Endometrial microvascular endothelial cells (primary cell): ENCODE measurements around the gene CLCC1. TPM values are rescaled to one million over a fixed set of nuclear protein-coding genes. Genes with fewer than 3 reads are reported as not detected.
"Not testable (repeated sequence)": the region's sequence is repeated elsewhere in the genome, so short reads cannot be mapped to it uniquely, and the experiment has no call there.

Experiments
- in situ Hi-C: cut with HindIII; loops from 2 replicates; pipeline ENCODE4 v1.10.0; 2017; ENCODE audit warnings: low sequenced_read_pairs, low pct_unique_long_range_greater_than_20kb; ENCODE audit errors: inconsistent ontology term
- total RNA-seq: library from RNA; depleted of rRNA; stranded (reverse); fragments of >200 nt; gene quantifications from one replicate; pipeline ENCODE4 v1.2.3, GENCODE V29; 2015; ENCODE audit errors: inconsistent ontology term

The CLCC1 gene, protein sequence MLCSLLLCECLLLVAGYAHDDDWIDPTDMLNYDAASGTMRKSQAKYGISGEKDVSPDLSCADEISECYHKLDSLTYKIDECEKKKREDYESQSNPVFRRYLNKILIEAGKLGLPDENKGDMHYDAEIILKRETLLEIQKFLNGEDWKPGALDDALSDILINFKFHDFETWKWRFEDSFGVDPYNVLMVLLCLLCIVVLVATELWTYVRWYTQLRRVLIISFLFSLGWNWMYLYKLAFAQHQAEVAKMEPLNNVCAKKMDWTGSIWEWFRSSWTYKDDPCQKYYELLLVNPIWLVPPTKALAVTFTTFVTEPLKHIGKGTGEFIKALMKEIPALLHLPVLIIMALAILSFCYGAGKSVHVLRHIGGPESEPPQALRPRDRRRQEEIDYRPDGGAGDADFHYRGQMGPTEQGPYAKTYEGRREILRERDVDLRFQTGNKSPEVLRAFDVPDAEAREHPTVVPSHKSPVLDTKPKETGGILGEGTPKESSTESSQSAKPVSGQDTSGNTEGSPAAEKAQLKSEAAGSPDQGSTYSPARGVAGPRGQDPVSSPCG
- 50.6 TPM for total RNA-seq

DNA sequence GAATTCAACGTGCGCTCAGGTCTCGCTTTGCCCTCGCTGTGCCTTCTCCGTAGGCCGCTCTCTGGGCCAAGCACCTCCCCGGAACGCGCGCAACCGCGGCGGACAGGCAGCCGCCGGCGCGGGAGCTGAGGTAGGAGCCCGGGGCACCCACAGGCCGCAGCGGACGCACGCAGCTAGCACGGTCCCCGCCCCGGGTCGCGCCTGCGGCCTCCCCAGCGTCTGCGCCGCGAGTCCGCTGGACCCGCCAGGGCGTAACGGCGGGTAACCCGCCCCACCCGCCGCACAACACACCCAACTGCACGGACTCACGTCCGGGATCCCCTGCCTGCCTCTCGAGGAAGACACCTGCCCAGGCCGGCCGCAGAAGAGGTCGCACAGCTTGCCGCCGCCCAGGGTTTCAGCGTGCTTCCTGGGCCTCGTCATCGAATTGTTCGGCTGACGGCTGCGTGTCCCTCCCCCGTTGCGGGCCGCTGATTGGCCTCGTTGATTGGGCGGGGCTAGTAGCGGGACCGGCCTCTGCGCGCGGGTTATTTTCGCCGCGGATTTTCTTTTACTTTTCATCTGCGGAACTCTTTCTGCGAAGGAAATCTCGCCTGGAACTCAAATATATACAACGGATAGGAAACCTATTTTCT is at the start of gene CLCC1:
Gene CLCC1, minus strand, starts transcription at position 433 of the 635 bp plus-strand sequence. CDS start 13,047 bp downstream, outside the sequence.
- in situ Hi-C loops = no loop called here

DNA sequence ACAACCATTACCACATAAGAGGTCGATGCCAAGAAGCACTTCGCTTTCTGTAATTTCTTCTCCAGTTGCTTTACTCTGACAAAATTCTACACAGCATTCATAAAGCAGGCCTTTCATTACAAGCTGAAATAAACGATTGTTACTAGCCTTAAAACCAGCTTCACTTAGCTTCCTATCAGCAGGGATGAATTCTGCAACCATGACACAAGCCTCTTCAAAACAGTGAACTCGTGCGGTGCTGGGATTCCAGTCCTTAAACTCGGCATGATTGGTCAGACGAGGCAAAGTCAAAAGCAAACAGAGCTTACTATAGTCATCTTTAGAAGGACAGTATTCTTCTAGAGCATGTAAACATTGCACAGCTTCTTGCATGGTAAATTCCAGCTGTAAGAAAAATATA is 48.1 kb upstream of the CLCC1 start:
- in situ Hi-C loops = no loop called here

DNA sequence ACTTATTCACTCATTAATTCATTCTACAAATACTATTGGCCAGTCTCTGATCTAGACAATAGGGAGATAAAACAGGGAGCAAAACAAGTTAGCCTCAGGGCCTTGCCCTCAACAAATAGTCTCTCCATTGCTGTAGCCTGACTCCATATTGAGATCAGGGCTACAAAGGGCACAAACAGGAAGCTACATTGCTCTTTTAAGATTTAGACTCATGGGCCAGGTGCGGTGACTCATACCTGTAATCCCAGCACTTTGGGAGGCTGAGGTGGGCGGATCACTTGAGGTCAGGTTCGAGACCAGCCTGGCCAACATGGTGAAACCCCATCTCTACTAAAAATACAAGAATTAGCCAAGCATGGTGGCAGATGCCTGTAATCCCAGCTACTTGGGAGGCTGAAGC is 33.3 kb upstream of the CLCC1 start:
- in situ Hi-C loops = not testable (repeated sequence)

DNA sequence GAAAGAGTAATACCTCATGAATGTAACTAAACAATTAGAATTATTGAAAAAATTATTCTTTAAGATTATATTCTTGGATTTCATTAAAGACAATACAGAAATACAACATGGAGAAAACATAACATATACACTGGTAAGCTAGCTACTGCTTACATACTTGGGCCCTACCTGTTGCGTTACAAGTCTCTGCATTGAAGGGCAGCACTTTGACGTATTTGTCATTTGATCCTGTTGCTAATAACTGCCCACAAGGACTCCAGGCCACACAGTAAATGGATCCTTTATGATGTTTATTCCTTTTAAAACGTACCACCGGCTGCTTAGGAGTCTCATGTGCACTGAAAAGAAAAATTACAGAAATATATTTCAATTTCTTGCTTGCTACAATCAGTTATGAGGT is 19.8 kb upstream of the CLCC1 start:
- in situ Hi-C loops = no loop called here

DNA sequence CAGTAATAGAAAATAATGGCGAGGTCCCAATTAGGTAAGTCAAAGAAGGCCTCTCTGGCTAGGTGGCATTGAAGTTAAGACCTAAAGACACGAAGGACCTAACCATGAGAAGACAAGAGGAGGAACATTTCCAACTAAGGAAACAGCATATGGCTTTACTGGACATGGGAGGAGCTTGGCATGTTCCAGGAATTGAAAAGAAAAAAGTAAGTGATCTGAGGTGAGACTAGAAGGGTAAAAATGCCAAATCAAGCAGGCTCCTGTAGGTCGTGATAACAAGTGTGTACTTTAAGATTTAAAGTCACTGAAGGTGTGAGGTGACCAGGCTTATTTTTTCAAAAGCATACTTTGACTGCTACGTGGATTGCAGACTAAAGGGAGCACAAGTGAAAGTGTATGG is 13.4 kb upstream of the CLCC1 start:
- in situ Hi-C loops = no loop called here

DNA sequence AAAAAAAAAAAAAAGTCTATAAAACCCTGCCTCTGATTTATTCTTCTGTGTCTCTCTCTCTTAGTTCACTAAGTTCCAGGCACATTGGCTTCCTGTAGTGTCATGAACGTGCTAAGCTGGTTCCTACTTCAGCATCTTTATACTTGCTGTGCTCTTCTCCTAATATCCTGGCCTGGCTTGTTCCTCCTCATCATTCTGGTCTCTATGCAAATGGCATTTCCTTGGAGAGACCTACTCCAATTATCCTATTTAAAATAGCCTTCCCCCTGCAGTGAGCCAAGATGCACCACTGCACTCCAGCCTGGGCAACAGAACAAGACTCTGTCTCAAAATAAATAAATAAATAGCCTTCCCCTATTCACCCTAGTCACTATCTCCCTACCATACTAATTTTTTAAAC is 9.7 kb upstream of the CLCC1 start:
- in situ Hi-C loops = no loop called here

DNA sequence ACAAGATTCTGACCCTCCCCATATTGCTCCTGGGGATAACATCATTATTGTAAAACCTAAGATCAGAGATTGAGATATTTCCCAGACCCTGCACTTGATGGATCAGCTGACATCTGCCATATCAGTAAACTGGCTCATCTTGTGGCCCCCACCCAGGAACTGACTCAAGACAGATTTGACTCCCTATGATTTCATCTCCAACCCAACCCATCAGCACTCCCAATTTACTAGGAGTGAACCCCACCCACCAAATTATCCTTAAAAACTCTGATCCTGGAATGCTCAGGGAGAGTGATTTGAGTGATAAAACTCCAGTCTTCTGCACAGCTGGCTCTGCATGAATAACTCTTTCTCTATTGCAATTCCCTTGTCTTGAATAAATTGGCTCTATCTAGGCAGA is 6.1 kb upstream of the CLCC1 start:
- in situ Hi-C loops = no loop called here

DNA sequence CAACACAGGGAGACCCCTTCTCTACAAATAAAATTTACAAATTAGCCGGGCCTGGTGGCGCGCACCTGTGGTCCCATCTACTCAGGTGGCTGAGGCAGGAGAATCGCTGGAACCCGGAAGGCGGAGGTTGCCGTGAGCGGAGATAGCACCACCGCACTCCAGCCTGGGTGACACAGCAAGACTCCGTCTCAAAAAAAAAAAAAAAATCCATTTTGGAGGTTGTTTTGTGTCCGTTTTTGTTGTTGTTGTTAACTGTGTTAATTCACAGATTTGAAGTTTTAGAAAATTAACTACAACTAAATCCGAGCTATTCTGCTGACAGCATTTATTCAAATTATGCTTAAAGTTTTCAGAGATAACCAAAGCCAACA is 618 bp downstream of the CLCC1 start:
- in situ Hi-C loops = no loop called here

DNA sequence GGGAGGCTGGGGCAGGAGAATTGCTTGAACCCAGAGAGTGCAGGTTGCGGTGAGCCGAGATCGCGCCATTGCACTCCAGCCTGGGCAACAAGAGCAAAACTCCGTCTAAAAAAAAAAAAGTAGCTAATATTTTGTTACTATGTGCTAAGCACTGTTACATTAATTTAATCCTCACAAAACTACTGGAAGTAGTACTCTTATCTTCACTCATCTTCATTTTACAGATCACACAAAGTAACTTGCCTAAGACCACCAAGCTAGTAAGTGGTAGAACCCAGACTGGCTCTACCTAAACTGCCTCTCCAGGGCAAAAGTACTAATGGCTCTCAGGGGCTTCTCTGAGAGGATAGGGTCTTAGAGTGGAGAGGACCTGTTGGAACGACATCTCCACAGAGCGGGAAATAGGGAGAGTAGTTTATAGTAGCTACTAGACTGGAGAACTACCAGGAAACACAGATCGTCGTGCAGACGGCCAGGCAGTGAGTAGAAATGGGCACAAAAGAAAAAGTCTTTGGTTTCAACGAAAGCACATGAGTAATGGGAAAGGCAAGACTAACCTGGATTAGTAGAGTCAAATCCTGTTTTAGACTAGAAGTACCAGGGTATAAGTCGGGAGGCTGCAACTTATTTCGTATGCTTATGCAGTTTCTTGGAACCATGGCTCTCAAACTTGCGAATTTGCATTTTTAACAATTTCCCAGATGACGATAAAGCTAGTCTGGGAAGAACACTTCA is 1.4 kb downstream of the CLCC1 start:
- in situ Hi-C loops = no loop called here

DNA sequence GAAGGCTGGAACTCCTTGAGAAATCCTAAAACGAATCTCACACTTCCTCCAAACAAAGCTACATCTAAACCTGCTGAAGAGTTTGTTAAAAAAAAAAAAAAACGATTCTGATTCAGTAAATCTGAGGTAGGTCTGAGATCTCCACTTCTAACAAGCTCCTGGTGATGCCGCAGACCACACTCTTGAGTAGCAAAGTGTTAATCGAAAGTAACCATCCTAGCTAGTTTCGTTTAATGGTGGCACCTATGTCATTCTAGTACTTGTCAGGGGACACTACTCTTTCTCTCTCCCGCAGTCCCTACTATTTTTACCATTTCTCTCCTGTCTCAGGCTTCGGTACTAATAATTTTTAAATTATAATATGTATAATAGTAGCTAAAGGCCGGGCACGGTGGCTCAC is 2.1 kb downstream of the CLCC1 start:
- in situ Hi-C loops = no loop called here

DNA sequence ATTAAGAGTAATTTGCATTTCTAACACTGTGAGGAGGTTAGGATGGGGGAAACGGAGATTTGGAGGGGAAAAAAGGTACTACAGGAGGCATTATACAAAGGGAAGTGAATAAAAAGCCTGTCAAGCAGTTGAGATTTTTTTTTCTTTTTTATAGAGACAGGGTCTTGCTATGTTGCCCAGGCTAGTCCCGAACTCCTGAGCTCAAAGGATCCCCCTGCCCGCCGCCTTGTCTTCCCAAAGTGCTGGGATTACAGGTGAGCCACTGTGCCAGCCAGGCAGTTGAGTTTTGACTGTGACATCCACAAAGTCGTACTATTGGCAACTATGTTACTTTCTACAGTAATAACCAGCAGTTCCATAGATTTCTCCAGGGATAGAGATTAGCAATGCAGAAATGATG is 2.6 kb downstream of the CLCC1 start:
- in situ Hi-C loops = no loop called here

DNA sequence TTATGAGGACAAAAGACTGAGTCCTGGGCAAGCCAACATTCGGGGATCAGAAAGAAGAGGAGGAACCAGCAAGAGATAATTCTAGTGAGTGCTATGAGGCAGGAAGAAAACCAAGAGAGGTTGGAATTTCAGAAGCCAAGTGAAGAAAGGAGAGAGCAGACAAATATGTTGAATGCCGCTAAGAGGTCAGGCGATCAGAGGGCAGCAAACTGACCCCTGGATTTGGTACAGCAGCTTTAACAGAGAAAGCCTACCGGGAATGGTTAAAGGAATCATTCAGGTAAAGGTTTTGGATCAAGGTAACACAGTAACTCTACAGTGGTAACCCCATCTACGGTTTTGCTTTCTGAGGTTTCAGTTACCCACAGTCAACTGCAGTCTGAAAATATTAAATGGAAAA is 5.4 kb downstream of the CLCC1 start:
- in situ Hi-C loops = no loop called here

DNA sequence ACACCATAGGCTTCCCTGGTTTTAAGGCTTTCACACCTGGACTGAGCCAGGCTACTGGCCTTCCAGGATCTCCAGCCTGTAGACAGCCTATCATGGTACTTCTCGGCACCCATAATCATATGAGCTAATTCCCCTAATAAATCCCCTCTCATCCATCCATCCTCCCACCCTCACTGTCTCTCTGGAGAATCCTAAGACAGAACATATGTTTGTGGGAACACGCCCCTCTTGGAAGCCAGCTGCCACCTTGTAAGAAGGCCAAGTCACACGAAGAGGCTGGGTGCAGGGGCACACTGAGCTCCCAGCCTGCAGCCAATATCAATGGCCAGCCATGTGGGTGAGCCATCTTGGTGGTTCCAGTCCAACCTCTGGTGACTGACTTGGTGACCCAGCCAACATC is 7.4 kb downstream of the CLCC1 start:
- in situ Hi-C loops = no loop called here

DNA sequence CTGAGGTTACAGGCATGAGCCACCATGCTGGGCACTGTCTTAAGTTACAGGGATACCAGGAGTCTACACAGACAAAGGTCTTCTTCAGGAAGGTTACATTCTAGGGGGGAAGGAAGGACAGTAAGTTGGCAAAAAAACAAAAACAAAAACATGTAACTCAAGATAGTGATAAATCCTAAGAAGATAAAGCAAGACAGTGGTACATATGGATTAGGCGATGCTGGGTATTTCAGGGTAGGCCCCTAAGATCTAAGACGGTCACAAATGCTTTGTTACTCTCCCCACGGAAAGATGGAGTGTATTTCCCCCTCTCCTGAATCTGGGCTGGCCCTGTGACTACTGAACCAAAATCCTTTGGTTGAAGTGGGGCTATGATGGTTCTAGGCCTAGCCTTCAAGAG is 8.2 kb downstream of the CLCC1 start:
- in situ Hi-C loops = no loop called here

DNA sequence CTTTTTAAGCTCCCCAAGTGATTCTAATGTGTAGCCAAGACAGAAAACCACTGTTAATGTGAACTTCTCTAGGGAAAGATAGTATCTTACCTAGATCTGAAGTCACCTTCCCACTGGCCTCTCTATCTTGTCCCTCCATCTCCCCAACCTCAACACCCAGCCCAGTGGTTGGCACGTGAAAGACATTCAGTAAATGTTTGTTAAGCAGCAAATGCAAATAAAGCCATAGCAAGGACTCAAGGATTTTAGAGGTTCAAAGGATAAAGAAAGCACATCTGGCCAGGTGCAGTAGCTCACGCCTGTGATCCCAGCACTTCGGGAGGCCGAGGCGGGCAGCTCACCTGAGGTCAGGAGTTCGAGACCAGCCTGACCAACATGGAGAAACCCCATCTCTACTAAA is 9.8 kb downstream of the CLCC1 start:
- in situ Hi-C loops = no loop called here

DNA sequence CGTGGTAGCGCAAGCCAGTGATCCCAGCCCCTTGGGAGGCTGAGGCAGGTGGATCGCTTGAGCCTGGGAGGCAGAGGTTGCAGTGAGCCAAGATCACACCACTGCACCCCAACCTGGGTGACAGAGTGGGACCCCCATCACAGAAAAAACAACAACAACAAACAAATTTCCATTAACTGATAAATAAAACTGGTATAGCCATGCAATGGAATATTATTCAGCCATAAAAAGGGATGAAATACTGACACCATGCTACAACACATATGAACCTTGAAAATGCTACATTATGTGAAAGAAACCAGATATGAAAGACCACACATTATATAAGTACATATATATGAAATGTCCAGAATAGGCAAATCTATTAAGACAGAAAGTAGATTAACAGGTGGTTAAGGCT is 12.0 kb downstream of the CLCC1 start:
- in situ Hi-C loops = no loop called here

DNA sequence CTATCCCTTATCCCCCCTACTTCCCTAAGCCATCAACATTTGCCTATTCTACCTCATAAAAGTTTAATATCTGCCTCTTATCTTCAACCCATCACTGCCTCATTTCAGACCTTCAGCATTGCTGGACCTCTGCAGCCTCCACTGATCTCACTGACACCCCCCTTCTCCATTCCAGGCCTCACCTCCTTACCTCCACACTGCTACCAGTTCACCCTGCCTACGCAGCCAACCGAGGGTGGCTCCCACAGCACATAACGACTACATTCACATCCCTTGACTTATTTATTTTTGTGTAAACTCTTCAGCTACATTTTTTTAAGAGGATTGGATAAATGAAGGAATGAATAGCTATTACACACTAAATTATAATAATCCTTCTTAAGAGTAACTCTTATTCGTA is 14.2 kb downstream of the CLCC1 start:
- in situ Hi-C loops = no loop called here

DNA sequence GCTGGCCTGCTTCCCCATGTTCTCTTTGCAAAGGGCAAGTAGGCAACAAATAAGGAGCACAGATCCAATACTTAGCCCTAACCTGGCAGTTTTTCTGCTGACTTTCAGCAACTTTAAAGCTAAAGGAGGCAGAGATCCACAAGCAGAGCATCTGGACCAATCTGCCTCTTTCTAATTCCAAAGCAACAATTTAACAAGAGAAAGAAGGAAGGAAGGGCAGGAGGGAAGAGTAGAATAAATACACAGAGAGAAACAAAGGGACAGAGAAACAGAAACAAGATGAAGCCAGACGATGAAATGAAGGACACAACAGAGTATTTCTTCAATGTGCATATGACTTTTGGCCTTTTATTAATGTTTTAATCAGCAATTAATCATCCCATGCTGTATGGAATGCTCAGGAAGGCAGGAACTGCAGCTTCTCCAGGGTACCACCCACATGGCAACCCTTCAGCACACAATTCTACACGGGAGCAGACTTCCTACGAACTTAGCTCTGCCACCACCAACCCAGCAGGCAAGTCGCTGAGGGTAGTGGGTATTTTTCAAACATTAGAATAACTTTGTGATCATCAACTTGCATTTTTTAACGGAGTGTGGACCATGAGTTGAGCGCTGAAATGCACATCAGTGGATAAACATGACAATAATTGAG is 15.3 kb downstream of the CLCC1 start:
- in situ Hi-C loops = no loop called here

DNA sequence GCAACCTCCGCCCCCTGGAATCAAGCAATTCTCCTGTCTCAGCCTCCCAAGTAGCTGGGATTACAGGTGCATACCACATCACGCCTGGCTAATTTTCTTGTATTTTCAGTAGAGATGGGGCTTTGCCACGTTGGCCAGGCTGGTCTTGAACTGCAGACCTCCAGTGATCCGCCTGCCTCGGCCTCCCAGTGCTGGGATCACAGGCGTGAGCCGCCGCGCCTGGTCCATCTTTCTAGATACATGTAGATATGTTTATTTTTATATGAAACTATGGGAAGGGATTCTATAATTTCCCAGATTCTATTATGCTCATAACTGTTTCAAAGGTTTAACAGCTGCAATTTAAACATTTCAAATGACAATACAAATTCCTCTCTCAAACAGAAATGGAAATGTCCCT is 27.1 kb downstream of the CLCC1 start:
- in situ Hi-C loops = no loop called here
